Upper lobe of right lung (tissue), 1 donor: ENCODE results near the gene PPP2R2C. TPM values are rescaled to one million over a fixed set of nuclear protein-coding genes. Genes with fewer than 3 reads are reported as not detected.

Experiments used
- ATAC-seq: fragments of 200-7000 bp; cut with Tn5 transposase; one replicate; pipeline ENCODE4 v1.9.1; 2020; ENCODE audit warnings: mild to moderate bottlenecking, moderate library complexity
- DNase-seq: peaks from one replicate; pipeline ENCODE4 v3.0.0-alpha.2; 2020
- H3K27ac ChIP-seq: fragments of 200-600 bp; one replicate; pipeline ENCODE4 v1.8.0; 2022
- H3K27me3 ChIP-seq: fragments of 200-600 bp; one replicate; pipeline ENCODE4 v1.8.0; 2022; ENCODE audit warnings: mild to moderate bottlenecking
- H3K36me3 ChIP-seq: fragments of 200-600 bp; one replicate; pipeline ENCODE4 v1.8.0; 2022
- H3K4me1 ChIP-seq: fragments of 200-600 bp; one replicate; pipeline ENCODE4 v1.8.0; 2022
- H3K4me3 ChIP-seq: fragments of 200-600 bp; one replicate; pipeline ENCODE4 v1.8.0; 2022; ENCODE audit warnings: mild to moderate bottlenecking
- H3K9me3 ChIP-seq: fragments of 200-600 bp; one replicate; pipeline ENCODE4 v1.8.0; 2022
- CTCF ChIP-seq: fragments of 200-600 bp; IDR thresholded peaks from one replicate; pipeline ENCODE4 v1.8.0; 2022; ENCODE audit warnings: antibody characterized with exemption
- intact Hi-C: fragments of 100-400 bp; cut with DNase I; formaldehyde crosslinking; loops from one replicate; pipeline ENCODE4 v1.11.0; 2022
- total RNA-seq: library from RNA; stranded (reverse); fragmentation: NEBNext Ultra II Directional; extraction: Animal tissue kit (Norgen Biotek cat#: 25700); gene quantifications from one replicate; pipeline ENCODE4 v1.2.1, GENCODE V29; 2021
- donor health status: DM: no; HTN: yes; CAD: no; lungs with severe emphysema.

The PPP2R2C gene
- total RNA-seq, 1 donor from 2014 or later, result 0.09 TPM

GRCh38 chr4:6516281-6516680 is 43.9 kb upstream of the PPP2R2C start:
- Histone ChIP-seq H3K9me3 (no peaks in the 10 kb centered on the region), H3K27me3 (peaks cover 12% of the 10 kb centered on the region), H3K36me3 (no peaks in the 10 kb centered on the region), H3K4me3 (no peak overlapping the region), H3K27ac (no peak overlapping the region), H3K4me1 (no peaks in the 10 kb centered on the region)
- DNase-seq (no peak), ATAC-seq (no peak)
- intact Hi-C loops, result no loop called here
- no peak for TF ChIP-seq CTCF

- DNase-seq, result no peak
- no peaks in the 10 kb centered on the region for H3K4me1 ChIP-seq
- ATAC-seq, result no peak
Observed at GRCh38 chr4:6513678-6514077, 41.3 kb upstream of the PPP2R2C start.

GRCh38 chr4:6509587-6509986 is 37.2 kb upstream of the PPP2R2C start:
- Histone ChIP-seq H3K36me3 (no peaks in the 10 kb centered on the region), H3K4me3 (no peak overlapping the region), H3K27me3 (no peaks in the 10 kb centered on the region), H3K27ac (no peak overlapping the region), H3K9me3 (peaks cover 8% of the 10 kb centered on the region), H3K4me1 (no peaks in the 10 kb centered on the region)
- intact Hi-C loops, result no loop called here
- DNase-seq (peak; percentile 7), ATAC-seq (peak; percentile 55)
- TF ChIP-seq CTCF, result no peak

More at GRCh38 chr4:6513678-6514077, 41.3 kb upstream of the PPP2R2C start:
- Histone ChIP-seq H3K27me3 (peaks cover 9% of the 10 kb centered on the region), H3K36me3 (no peaks in the 10 kb centered on the region), H3K9me3 (no peaks in the 10 kb centered on the region), H3K4me3 (no peak overlapping the region), H3K27ac (no peak overlapping the region)
- intact Hi-C loops, result no loop called here
- TF ChIP-seq CTCF, result no peak

GRCh38 chr4:6507345-6507744 is 34.9 kb upstream of the PPP2R2C start:
- Histone ChIP-seq H3K27me3 (no peaks in the 10 kb centered on the region), H3K9me3 (peaks cover 16% of the 10 kb centered on the region), H3K27ac (no peak overlapping the region), H3K4me1 (no peaks in the 10 kb centered on the region), H3K4me3 (no peak overlapping the region), H3K36me3 (no peaks in the 10 kb centered on the region)
- DNase-seq (no peak), ATAC-seq (no peak)
- TF ChIP-seq CTCF, result no peak
- intact Hi-C loops, result no loop called here

- peaks cover 16% of the 10 kb centered on the region for H3K9me3 ChIP-seq
- no peaks in the 10 kb centered on the region for H3K27me3 ChIP-seq
- no peak for DNase-seq
- TF ChIP-seq CTCF, result no peak
- H3K4me3 ChIP-seq, result no peak overlapping the region
- H3K27ac ChIP-seq, result no peak overlapping the region
- no peak for ATAC-seq
- H3K4me1 ChIP-seq, result no peaks in the 10 kb centered on the region
- no peaks in the 10 kb centered on the region for H3K36me3 ChIP-seq
- intact Hi-C loops, result no loop called here
Observed at GRCh38 chr4:6506616-6507140, 34.3 kb upstream of the PPP2R2C start.
